MM.1S (cell line): Measurements from ENCODE around the gene PTPN2.

Experiments used
- CTCF ChIP-seq: fragments of 300-600 bp; sonication (generic); IDR thresholded peaks from 2 replicates; pipeline ENCODE4 v1.5.1; 2016; ENCODE audit warnings: antibody characterized with exemption, low read length, mixed read lengths
- EZH2 ChIP-seq: fragments of 300-600 bp; sonication (generic); optimal IDR thresholded peaks from 2 replicates; pipeline ENCODE3; 2017; ENCODE audit warnings: low read depth, mild to moderate bottlenecking, antibody characterized with exemption, low read length, mixed read lengths
- EZH2phosphoT487 ChIP-seq: fragments of 300-600 bp; sonication (generic); IDR thresholded peaks from 2 replicates; pipeline ENCODE4 v1.6.1; 2018; ENCODE audit warnings: antibody characterized with exemption, low read length

GRCh38 chr18:12748671-12749070 lies 135.4 kb downstream of the PTPN2 start:
- no peak for TF ChIP-seq CTCF
- TF ChIP-seq EZH2phosphoT487 = no peak
- TF ChIP-seq EZH2 = no peak
